Stimulated activated CD4-positive, alpha-beta T cell treated with anti-CD3 and anti-CD28 coated beads, Interleukin-12 subunit alpha, Interleukin-12 subunit beta, amount 100 ng/mL, for 48 hours (primary cell): Measurements from ENCODE around the gene ICA1.

Experiments
- DNase-seq, 3 donors: peaks; one replicate each; pipeline ENCODE4 v3.0.0-alpha.2; 2020; ENCODE audit warnings: low read depth in 2 of 3, low spot score in 1 of 3

Gene ICA1

GRCh38 chr7:8228068-8228467 lies 33.9 kb downstream of the ICA1 start:
- no peak for DNase-seq

GRCh38 chr7:8227261-8227660 lies 34.7 kb downstream of the ICA1 start:
- DNase-seq, result no peak

- no peak for DNase-seq
These were observed 35.5 kb downstream of the ICA1 start for GRCh38 chr7:8226501-8226900.

- DNase-seq, result no peak
These were observed 40.4 kb downstream of the ICA1 start for GRCh38 chr7:8221567-8221966.

GRCh38 chr7:8221101-8221495 lies 40.9 kb downstream of the ICA1 start:
- DNase-seq, result no peak

- DNase-seq, result no peak
These were observed 41.4 kb downstream of the ICA1 start for GRCh38 chr7:8220376-8221100.

- peak in 1 of 3 donors; percentile 72 for DNase-seq
These were observed 44.5 kb downstream of the ICA1 start for GRCh38 chr7:8217200-8218068.

GRCh38 chr7:8216334-8216690 lies 45.7 kb downstream of the ICA1 start:
- DNase-seq, result no peak

GRCh38 chr7:8215648-8216333 lies 46.2 kb downstream of the ICA1 start:
- no peak for DNase-seq

- no peak for DNase-seq
These were observed 47.6 kb downstream of the ICA1 start for GRCh38 chr7:8214244-8214824.

- no peak for DNase-seq
These were observed 48.6 kb downstream of the ICA1 start for GRCh38 chr7:8213381-8213780.

GRCh38 chr7:8212638-8213037 lies 49.3 kb downstream of the ICA1 start:
- DNase-seq, result no peak

GRCh38 chr7:8211725-8212096 lies 50.3 kb downstream of the ICA1 start:
- no peak for DNase-seq

- DNase-seq, result no peak
These were observed 50.9 kb downstream of the ICA1 start for GRCh38 chr7:8210845-8211724.

GRCh38 chr7:8209353-8209752 lies 52.6 kb downstream of the ICA1 start:
- DNase-seq, result no peak

- DNase-seq, result no peak
These were observed 53.2 kb downstream of the ICA1 start for GRCh38 chr7:8208816-8209215.

- no peak for DNase-seq
These were observed 55.0 kb downstream of the ICA1 start for GRCh38 chr7:8206956-8207355.

GRCh38 chr7:8205537-8205936 lies 56.4 kb downstream of the ICA1 start:
- DNase-seq, result no peak

GRCh38 chr7:8205031-8205387 lies 57.0 kb downstream of the ICA1 start:
- DNase-seq, result no peak

GRCh38 chr7:8204339-8205030 lies 57.5 kb downstream of the ICA1 start:
- DNase-seq, result no peak
